Smooth muscle cell (in vitro differentiated cells): ENCODE results near the gene NDUFA13. TPM values are rescaled to one million over a fixed set of nuclear protein-coding genes. Genes with fewer than 3 reads are reported as not detected.

Source experiments
- DNase-seq: peaks from one replicate; lab custom pipeline; 2025; ENCODE audit not compliant: unreplicated experiment; lab: John Stamatoyannopoulos, UW
- H2AFZ ChIP-seq: fragments of 200-600 bp; sonication (generic); 2 replicates; pipeline ENCODE4 v1.6.0; 2016; ENCODE audit warnings: antibody characterized with exemption, low read depth, mild to moderate bottlenecking
- H3F3A ChIP-seq: fragments of 200-600 bp; sonication (generic); 2 replicates; pipeline ENCODE4 v1.6.0; 2017; ENCODE audit warnings: antibody characterized with exemption, low read depth
- H3K27ac ChIP-seq: fragments of 200-600 bp; sonication (generic); 2 replicates; pipeline ENCODE4 v1.5.1; 2016; ENCODE audit warnings: low read depth, mild to moderate bottlenecking
- H3K27me3 ChIP-seq: fragments of 200-600 bp; sonication (generic); 2 replicates; pipeline ENCODE4 v1.6.1; 2016; ENCODE audit warnings: low read depth, mild to moderate bottlenecking
- H3K36me3 ChIP-seq: fragments of 200-600 bp; sonication (generic); 2 replicates; pipeline ENCODE4 v1.5.1; 2016; ENCODE audit warnings: low read depth
- H3K4me1 ChIP-seq: fragments of 200-600 bp; sonication (generic); 2 replicates; pipeline ENCODE4 v1.5.1; 2016; ENCODE audit warnings: low read depth
- H3K4me2 ChIP-seq: fragments of 200-600 bp; sonication (generic); 2 replicates; pipeline ENCODE4 v1.6.0; 2016; ENCODE audit warnings: mild to moderate bottlenecking
- H3K4me3 ChIP-seq: fragments of 200-600 bp; sonication (generic); 2 replicates; pipeline ENCODE4 v1.5.1; 2016; ENCODE audit warnings: mild to moderate bottlenecking
- H3K79me2 ChIP-seq: fragments of 200-600 bp; sonication (generic); 2 replicates; pipeline ENCODE4 v1.6.0; 2016; ENCODE audit warnings: low read depth, mild to moderate bottlenecking
- H3K9ac ChIP-seq: fragments of 200-600 bp; sonication (generic); 2 replicates; pipeline ENCODE4 v1.6.0; 2016; ENCODE audit warnings: low read depth
- H3K9me3 ChIP-seq: fragments of 200-600 bp; sonication (generic); replicated peaks from 2 replicates; pipeline ENCODE4 v1.5.1; 2016; ENCODE audit warnings: low read depth
- H4K20me1 ChIP-seq: fragments of 200-600 bp; sonication (generic); 2 replicates; pipeline ENCODE4 v1.6.0; 2016; ENCODE audit warnings: low read depth
- WGBS: methylation state at CpG from one replicate; pipeline ENCODE4 v1.1.7; 2016; ENCODE audit warnings: low lambda C conversion rate; 5-methylcytosine and 5-hydroxymethylcytosine counted together
- polyA plus RNA-seq: library from polyadenylated mRNA; unstranded; fragments of >200 nt; fragmentation: Nextera tagmentation; extraction: Ambion mirVana; gene quantifications from 2 replicates; pipeline ENCODE4 v1.2.1, GENCODE V29; 2016
- total RNA-seq: library from RNA; depleted of rRNA; stranded (reverse); fragments of >200 nt; gene quantifications from 2 replicates; pipeline ENCODE4 v1.2.3, GENCODE V29; 2014
- TF ChIP-seq, protein P1 (sequence below): fragments of 200-600 bp; sonication (generic); IDR thresholded peaks from 2 replicates; pipeline ENCODE4 v1.5.1; 2017; ENCODE audit warnings: borderline replicate concordance, mild to moderate bottlenecking, antibody characterized with exemption; ENCODE audit not compliant: insufficient read depth, poor library complexity, severe bottlenecking

NDUFA13 gene
- total and polyA plus RNA-seq, 2 experiments from 2014 or later, result 42.3 to 559 TPM

DNA sequence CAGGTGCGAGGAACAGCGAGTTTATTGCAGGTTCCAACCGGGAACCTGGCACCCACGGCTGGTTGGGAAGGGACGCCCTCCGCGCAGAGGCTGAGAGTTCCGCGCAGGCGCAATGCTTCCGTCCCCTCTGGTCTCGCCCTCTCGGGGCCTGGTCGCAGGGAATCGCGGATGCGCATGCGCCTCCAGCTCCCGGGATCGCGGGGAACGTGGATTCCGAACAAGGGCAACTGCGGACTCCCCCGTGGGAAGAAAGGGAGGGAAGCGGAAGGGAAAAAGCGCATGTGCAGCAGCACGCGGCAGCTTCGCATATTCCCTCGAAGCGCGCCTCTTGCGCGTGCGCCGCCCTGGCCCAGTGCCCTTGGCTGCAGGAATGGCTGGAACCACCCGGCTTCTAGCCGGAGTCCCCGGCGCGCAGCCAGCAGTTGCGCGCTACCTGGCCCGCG lies 1.8 kb upstream of the NDUFA13 start:
- Histone ChIP-seq H3K4me2 (no peak overlapping the region), H3F3A (no peaks in the 10 kb centered on the region), H3K9ac (no peak overlapping the region), H2AFZ (no peak overlapping the region), H3K79me2 (peaks cover 32% of the 10 kb centered on the region), H3K4me3 (no peak overlapping the region), H3K27me3 (no peaks in the 10 kb centered on the region), H3K36me3 (no peaks in the 10 kb centered on the region), H4K20me1 (peaks cover 11% of the 10 kb centered on the region), H3K9me3 (no peaks in the 10 kb centered on the region), H3K27ac (no peak overlapping the region), H3K4me1 (peaks cover 9% of the 10 kb centered on the region)
- WGBS, result 97% methylated on average over 40 of the region's 46 CpGs
- DNase-seq, result no peak
- TF ChIP-seq, protein P1, sequence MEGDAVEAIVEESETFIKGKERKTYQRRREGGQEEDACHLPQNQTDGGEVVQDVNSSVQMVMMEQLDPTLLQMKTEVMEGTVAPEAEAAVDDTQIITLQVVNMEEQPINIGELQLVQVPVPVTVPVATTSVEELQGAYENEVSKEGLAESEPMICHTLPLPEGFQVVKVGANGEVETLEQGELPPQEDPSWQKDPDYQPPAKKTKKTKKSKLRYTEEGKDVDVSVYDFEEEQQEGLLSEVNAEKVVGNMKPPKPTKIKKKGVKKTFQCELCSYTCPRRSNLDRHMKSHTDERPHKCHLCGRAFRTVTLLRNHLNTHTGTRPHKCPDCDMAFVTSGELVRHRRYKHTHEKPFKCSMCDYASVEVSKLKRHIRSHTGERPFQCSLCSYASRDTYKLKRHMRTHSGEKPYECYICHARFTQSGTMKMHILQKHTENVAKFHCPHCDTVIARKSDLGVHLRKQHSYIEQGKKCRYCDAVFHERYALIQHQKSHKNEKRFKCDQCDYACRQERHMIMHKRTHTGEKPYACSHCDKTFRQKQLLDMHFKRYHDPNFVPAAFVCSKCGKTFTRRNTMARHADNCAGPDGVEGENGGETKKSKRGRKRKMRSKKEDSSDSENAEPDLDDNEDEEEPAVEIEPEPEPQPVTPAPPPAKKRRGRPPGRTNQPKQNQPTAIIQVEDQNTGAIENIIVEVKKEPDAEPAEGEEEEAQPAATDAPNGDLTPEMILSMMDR, result no peak

DNA sequence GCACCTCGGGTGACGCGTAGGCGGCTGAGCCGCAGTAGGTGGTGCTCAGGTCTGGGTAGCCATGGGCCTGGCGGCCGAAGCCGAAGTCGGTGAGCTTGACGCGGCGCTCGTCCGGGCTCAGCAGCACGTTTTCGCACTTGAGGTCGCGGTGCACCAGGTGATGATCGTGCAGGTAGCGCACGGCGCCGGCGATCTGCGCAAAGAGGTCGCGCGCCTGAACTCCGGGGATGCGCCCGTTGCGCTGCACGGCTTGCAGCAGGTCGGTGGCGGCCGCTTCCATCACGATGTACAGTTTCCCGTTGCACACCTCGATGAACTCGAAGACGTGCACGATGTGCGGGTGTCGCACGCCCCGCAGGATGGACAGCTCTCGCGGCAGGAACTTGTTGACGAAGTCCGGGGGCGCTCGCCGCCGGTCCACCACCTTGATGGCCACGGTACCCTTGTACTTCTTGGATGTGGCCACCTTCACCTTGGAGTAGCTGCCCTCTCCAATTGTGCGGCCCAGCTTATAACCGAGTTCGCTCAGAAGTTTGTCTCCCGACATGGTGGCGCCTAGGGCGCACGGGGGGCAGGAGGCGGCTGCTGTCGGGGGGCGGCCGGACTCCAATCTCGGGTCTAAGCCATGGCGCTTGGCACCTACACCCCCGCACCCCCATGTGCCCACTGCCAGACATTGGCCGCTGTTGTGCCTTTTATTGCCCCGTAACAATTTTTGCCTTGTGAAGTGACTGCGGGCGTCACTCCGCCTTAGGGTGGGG lies 964 bp upstream of the NDUFA13 start, which contains the start of gene TSSK6:
TSS of gene TSSK6 (minus strand) at position 668 of the 761 bp plus-strand sequence. CDS start at position 547, 121 bp downstream.
- Histone ChIP-seq H3K4me1 (peaks cover 9% of the 10 kb centered on the region), H3K4me2 (peak within 1 kb of the TSS; percentile 98), H2AFZ (peak within 1 kb of the TSS; percentile 56), H3K79me2 (peaks cover 39% of the 10 kb centered on the region), H3K36me3 (no peaks in the 10 kb centered on the region), H3K27me3 (no peaks in the 10 kb centered on the region), H3F3A (no peaks in the 10 kb centered on the region), H4K20me1 (peaks cover 20% of the 10 kb centered on the region), H3K27ac (peak within 1 kb of the TSS; percentile 17), H3K9me3 (no peaks in the 10 kb centered on the region), H3K9ac (peak within 1 kb of the TSS; percentile 75), H3K4me3 (peak within 1 kb of the TSS; percentile 87)
- no peak for DNase-seq
- WGBS, result 98% methylated on average over 59 of the region's 74 CpGs
- TF ChIP-seq, protein P1, result no peak

DNA sequence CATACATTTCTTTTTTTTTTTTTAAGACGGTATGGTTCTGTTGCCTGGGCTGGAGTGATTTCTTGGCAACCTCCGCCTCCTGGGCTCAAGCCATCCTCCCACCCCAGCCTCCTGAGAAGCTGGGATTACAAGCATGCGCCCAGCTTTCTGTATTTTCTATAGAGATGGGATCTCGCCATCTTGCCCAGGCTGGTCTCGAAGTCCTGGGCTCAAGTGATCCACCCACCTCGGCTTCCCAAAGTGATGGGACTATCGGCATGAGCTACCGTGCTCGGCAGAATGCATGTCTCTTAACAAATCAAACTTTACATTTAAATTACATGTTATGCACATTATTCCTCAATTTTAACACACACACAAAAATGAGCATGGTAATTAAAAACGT lies 1.2 kb downstream of the NDUFA13 start:
- WGBS, result 98% methylated on average over 10 of the region's 10 CpGs
- H3K9me3 ChIP-seq, result no peaks in the 10 kb centered on the region
- no peaks in the 10 kb centered on the region for H3F3A ChIP-seq
- peaks cover 9% of the 10 kb centered on the region for H3K4me1 ChIP-seq
- H3K27me3 ChIP-seq, result no peaks in the 10 kb centered on the region
- no peak for DNase-seq
- TF ChIP-seq, protein P1, result no peak
- peak overlapping the region; percentile 87 for H3K4me3 ChIP-seq
- peak overlapping the region; percentile 75 for H3K9ac ChIP-seq
- no peaks in the 10 kb centered on the region for H3K36me3 ChIP-seq
- peaks cover 61% of the 10 kb centered on the region for H3K79me2 ChIP-seq
- peaks cover 40% of the 10 kb centered on the region for H4K20me1 ChIP-seq
- no peak overlapping the region for H2AFZ ChIP-seq
- H3K27ac ChIP-seq, result no peak overlapping the region
- H3K4me2 ChIP-seq, result peak overlapping the region; percentile 98
